BE2C (cell line): Measurements from ENCODE around the gene MELK.
"Not testable (repeated sequence)": the region's sequence is repeated elsewhere in the genome, so short reads cannot be mapped to it uniquely, and the experiment has no call there.

ENCODE experiments used
- DNase-seq: peaks from one replicate; pipeline ENCODE4 v3.0.0-alpha.2; 2020
- H3K27me3 ChIP-seq: fragments of 250-450 bp; sonication (Bioruptor Pico); 2 replicates; pipeline ENCODE4 v1.5.1; 2020; ENCODE audit warnings: mild to moderate bottlenecking
- H3K36me3 ChIP-seq: fragments of 250-450 bp; sonication (Bioruptor Pico); 2 replicates; pipeline ENCODE4 v1.5.1; 2020; ENCODE audit warnings: mild to moderate bottlenecking
- H3K4me1 ChIP-seq: fragments of 250-450 bp; sonication (Bioruptor Pico); 2 replicates; pipeline ENCODE4 v1.5.1; 2020
- H3K4me3 ChIP-seq: 2 replicates; pipeline ENCODE4 v1.5.1; 2011; ENCODE audit warnings: low read depth, low read length
- H3K9me3 ChIP-seq: fragments of 250-450 bp; sonication (Bioruptor Pico); 2 replicates; pipeline ENCODE4 v1.5.1; 2020
- CTCF ChIP-seq: IDR thresholded peaks from 2 replicates; pipeline ENCODE4 v1.5.1; 2012; ENCODE audit warnings: mild to moderate bottlenecking, low read depth, low read length

MELK gene

DNA sequence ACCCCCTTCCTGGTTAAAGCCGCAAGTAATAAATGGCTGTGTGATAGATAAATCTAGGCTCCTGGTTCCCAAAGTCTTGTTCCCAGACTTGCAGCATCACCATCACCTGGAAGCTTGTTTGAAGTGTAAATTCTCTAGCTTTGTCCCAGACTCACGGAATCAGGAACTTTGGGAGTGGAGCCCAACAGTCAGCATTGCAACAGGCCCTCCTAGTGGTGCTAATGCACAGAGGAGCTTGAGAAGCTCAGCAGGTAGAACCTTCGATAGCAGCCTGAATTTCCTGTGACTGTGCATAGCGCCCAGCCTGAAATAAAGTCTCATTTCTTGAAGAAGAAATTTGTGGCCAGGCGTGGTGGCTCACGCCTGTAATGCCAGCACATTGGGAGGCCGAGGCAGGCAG is 30.3 kb upstream of the MELK start:
- Histone ChIP-seq H3K27me3 (no peaks in the 10 kb centered on the region), H3K4me1 (no peaks in the 10 kb centered on the region), H3K4me3 (no peak overlapping the region), H3K36me3 (no peaks in the 10 kb centered on the region), H3K9me3 (no peaks in the 10 kb centered on the region)
- TF ChIP-seq CTCF: no peak
- no peak for DNase-seq

DNA sequence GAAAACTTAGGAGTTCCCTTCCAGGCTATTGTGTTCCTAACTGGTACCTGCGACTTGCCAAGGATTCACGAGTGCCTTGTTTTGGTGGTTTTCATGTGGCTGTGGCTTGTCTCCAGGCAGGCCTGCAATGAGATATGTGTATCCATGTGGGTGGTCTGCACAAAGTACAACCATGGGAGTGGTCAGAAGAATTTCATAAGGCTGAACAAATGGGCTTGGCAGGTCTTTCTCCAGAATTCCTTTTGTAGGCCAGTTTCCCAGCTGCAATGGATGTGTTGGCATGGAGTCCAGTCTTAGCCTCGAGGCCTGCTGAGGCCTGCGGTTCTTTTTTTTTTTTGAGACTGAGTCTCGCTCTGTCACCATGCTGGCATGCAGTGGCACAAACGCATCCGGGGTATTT is 28.8 kb upstream of the MELK start:
- Histone ChIP-seq H3K4me3 (no peak overlapping the region), H3K27me3 (no peaks in the 10 kb centered on the region), H3K9me3 (no peaks in the 10 kb centered on the region), H3K4me1 (no peaks in the 10 kb centered on the region), H3K36me3 (no peaks in the 10 kb centered on the region)
- no peak for TF ChIP-seq CTCF
- no peak for DNase-seq

- DNase-seq: no peak
- no peaks in the 10 kb centered on the region for H3K9me3 ChIP-seq
- H3K4me1 ChIP-seq: no peaks in the 10 kb centered on the region
- no peak overlapping the region for H3K4me3 ChIP-seq
- no peak for TF ChIP-seq CTCF
- H3K27me3 ChIP-seq: no peaks in the 10 kb centered on the region
- H3K36me3 ChIP-seq: no peaks in the 10 kb centered on the region
Measured at GRCh38 chr9:36547598-36547997, 25.1 kb upstream of the MELK start.

DNA sequence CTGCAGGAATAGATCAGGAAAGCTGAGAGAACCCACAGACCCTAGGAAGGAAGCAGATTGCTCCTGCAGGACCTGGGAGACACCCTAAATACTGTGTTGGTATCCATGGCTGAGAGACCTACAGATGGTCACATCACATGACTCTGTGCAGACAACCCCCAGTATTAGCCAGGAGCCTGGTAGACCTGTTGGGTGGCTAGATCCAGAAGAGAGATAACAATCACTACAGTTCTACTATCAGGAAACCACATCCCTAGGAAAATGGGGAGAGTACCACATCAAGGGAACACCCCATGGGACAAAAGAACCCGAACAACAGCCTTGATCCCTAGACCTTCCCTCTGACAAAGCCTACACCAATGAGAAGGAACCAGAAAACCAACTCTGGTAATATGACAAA is 24.2 kb upstream of the MELK start:
- H3K9me3 ChIP-seq: no peaks in the 10 kb centered on the region
- no peaks in the 10 kb centered on the region for H3K36me3 ChIP-seq
- no peak overlapping the region for H3K4me3 ChIP-seq
- no peak for DNase-seq
- H3K4me1 ChIP-seq: no peaks in the 10 kb centered on the region
- H3K27me3 ChIP-seq: no peaks in the 10 kb centered on the region
- no peak for TF ChIP-seq CTCF

DNA sequence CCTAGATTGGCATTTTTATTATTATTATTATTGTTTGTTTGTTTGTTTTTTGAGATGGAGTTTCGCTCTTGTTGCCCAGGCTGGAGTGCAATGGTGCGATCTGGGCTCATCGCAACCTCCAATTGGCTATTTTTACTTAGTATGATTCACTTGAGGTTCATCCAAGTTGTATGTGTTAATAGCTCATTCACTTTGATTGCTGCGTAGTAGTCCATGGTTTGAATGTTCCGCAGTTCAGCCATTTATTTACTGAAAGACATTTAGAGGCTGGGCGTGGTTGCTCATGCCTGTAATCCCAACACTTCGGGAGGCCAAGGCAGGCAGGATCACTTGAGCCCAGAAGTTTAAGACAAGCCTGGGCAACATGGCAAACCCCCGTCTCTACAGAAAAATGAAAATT is 22.6 kb upstream of the MELK start:
- DNase-seq: no peak
- Histone ChIP-seq H3K36me3 (no peaks in the 10 kb centered on the region), H3K27me3 (no peaks in the 10 kb centered on the region), H3K4me1 (no peaks in the 10 kb centered on the region), H3K9me3 (no peaks in the 10 kb centered on the region), H3K4me3 (no peak overlapping the region)
- TF ChIP-seq CTCF: no peak

- H3K27me3 ChIP-seq, H3K4me1 ChIP-seq, H3K4me3 ChIP-seq, H3K9me3 ChIP-seq, H3K36me3 ChIP-seq, DNase-seq: not testable (repeated sequence)
Measured at GRCh38 chr9:36550631-36551098, 22.0 kb upstream of the MELK start.

GRCh38 chr9:36551129-36551528 is 21.6 kb upstream of the MELK start:
- Histone ChIP-seq H3K36me3 (no peaks in the 10 kb centered on the region), H3K4me3 (no peak overlapping the region), H3K9me3 (no peaks in the 10 kb centered on the region), H3K27me3 (no peaks in the 10 kb centered on the region), H3K4me1 (no peaks in the 10 kb centered on the region)
- DNase-seq: no peak
- no peak for TF ChIP-seq CTCF
